ENCODE results near the gene COL8A1.

Gene COL8A1

GRCh38 chr3:99809565-99809964, 171.2 kb downstream of the COL8A1 start:
- TF ChIP-seq CTCF (IDR thresholded peaks at IDR 0.05; ENCODE audit: low read depth, low read length, missing control alignments), result no peak
- no peak overlapping the region for H3K4me3 ChIP-seq (ENCODE audit: low read depth, low read length)
- DNase-seq (ENCODE audit: low read depth), result no peak
- in situ Hi-C loops (cut with HindIII; ENCODE audit: low sequenced_read_pairs), result no loop called here

GRCh38 chr3:99810403-99810802, 172.0 kb downstream of the COL8A1 start:
- H3K4me3 ChIP-seq (ENCODE audit: low read depth, low read length), result no peak overlapping the region
- TF ChIP-seq CTCF (IDR thresholded peaks at IDR 0.05; ENCODE audit: low read depth, low read length, missing control alignments), result no peak
- in situ Hi-C loops (cut with HindIII; ENCODE audit: low sequenced_read_pairs), result no loop called here
- DNase-seq (ENCODE audit: low read depth), result no peak

GRCh38 chr3:99817047-99817436, 178.6 kb downstream of the COL8A1 start:
- H3K4me3 ChIP-seq (ENCODE audit: low read depth, low read length), result peak overlapping the region; percentile 79
- TF ChIP-seq CTCF (IDR thresholded peaks at IDR 0.05; ENCODE audit: low read depth, low read length, missing control alignments), result no peak
- in situ Hi-C loops (cut with HindIII; ENCODE audit: low sequenced_read_pairs), result no loop called here
- no peak for DNase-seq (ENCODE audit: low read depth)

GRCh38 chr3:99817437-99818240, 179.2 kb downstream of the COL8A1 start, which contains the start of gene CMSS1:
CMSS1 (plus strand) TSS chr3:99817862.
- peak; percentile 68 for DNase-seq (ENCODE audit: low read depth)
- no peak for TF ChIP-seq CTCF (IDR thresholded peaks at IDR 0.05; ENCODE audit: low read depth, low read length, missing control alignments)
- in situ Hi-C loops (cut with HindIII; ENCODE audit: low sequenced_read_pairs), result no loop called here
- peak within 1 kb of the TSS; percentile 79 for H3K4me3 ChIP-seq (ENCODE audit: low read depth, low read length)

- no peak overlapping the region for H3K4me3 ChIP-seq (ENCODE audit: low read depth, low read length)
- DNase-seq (ENCODE audit: low read depth), result no peak
- TF ChIP-seq CTCF (IDR thresholded peaks at IDR 0.05; ENCODE audit: low read depth, low read length, missing control alignments), result no peak
- in situ Hi-C loops (cut with HindIII; ENCODE audit: low sequenced_read_pairs), result no loop called here
Measured at GRCh38 chr3:99818818-99819217, 180.4 kb downstream of the COL8A1 start.

GRCh38 chr3:99823723-99824711, 185.6 kb downstream of the COL8A1 start:
- in situ Hi-C loops (cut with HindIII; ENCODE audit: low sequenced_read_pairs), result no loop called here
- no peak for DNase-seq (ENCODE audit: low read depth)
- TF ChIP-seq CTCF (IDR thresholded peaks at IDR 0.05; ENCODE audit: low read depth, low read length, missing control alignments), result no peak
- no peak overlapping the region for H3K4me3 ChIP-seq (ENCODE audit: low read depth, low read length)
